NCI-H226 (cell line): ENCODE data around the gene CST5.
"Not testable (repeated sequence)": the region's sequence is repeated elsewhere in the genome, so short reads cannot be mapped to it uniquely, and the experiment has no call there.

ENCODE experiments used
- DNase-seq: peaks from one replicate; pipeline ENCODE4 v3.0.0-alpha.2; 2015

CST5 gene

GRCh38 chr20:23887856-23888255, 8.3 kb upstream of the CST5 start:
- no peak for DNase-seq

GRCh38 chr20:23884771-23885162, 5.2 kb upstream of the CST5 start:
- no peak for DNase-seq

- no peak for DNase-seq
These were observed 4.7 kb upstream of the CST5 start for GRCh38 chr20:23884136-23884770.

- DNase-seq, result no peak
These were observed 1.8 kb upstream of the CST5 start for GRCh38 chr20:23881371-23881770.

GRCh38 chr20:23880417-23880816, 869 bp upstream of the CST5 start:
- no peak for DNase-seq

- no peak for DNase-seq
These were observed 345 bp upstream of the CST5 start for GRCh38 chr20:23879811-23880374.

GRCh38 chr20:23878787-23879186, 761 bp downstream of the CST5 start:
- DNase-seq, result no peak

GRCh38 chr20:23878016-23878542, 1.5 kb downstream of the CST5 start:
- DNase-seq, result not testable (repeated sequence)

- DNase-seq, result no peak
These were observed 2.0 kb downstream of the CST5 start for GRCh38 chr20:23877524-23877923.

GRCh38 chr20:23875606-23876237, 3.8 kb downstream of the CST5 start:
- DNase-seq, result no peak

- no peak for DNase-seq
These were observed 4.8 kb downstream of the CST5 start for GRCh38 chr20:23874747-23875146.

GRCh38 chr20:23873370-23874015, 6.1 kb downstream of the CST5 start:
- DNase-seq, result no peak

GRCh38 chr20:23872065-23872464, 7.5 kb downstream of the CST5 start:
- no peak for DNase-seq

- no peak for DNase-seq
These were observed 9.1 kb downstream of the CST5 start for GRCh38 chr20:23870461-23870860.

- no peak for DNase-seq
These were observed 10.0 kb downstream of the CST5 start for GRCh38 chr20:23869520-23869919.

- DNase-seq, result no peak
These were observed 11.2 kb downstream of the CST5 start for GRCh38 chr20:23868321-23868720.

GRCh38 chr20:23867152-23867776, 12.3 kb downstream of the CST5 start:
- no peak for DNase-seq

GRCh38 chr20:23860771-23861170, 18.8 kb downstream of the CST5 start:
- not testable (repeated sequence) for DNase-seq

GRCh38 chr20:23857962-23858595, 21.5 kb downstream of the CST5 start:
- DNase-seq, result no peak

GRCh38 chr20:23856736-23857135, 22.8 kb downstream of the CST5 start:
- DNase-seq, result no peak

GRCh38 chr20:23856226-23856625, 23.3 kb downstream of the CST5 start:
- DNase-seq, result no peak

GRCh38 chr20:23841693-23842092, 37.9 kb downstream of the CST5 start:
- DNase-seq, result no peak

GRCh38 chr20:23835716-23836115, 43.8 kb downstream of the CST5 start:
- no peak for DNase-seq
